ENCODE measurements around the gene ENDOU. TPM values are rescaled to one million over a fixed set of nuclear protein-coding genes. Genes with fewer than 3 reads are reported as not detected.

ENDOU gene
- total RNA-seq, 1 donor from 2014 or later, result 16.4 TPM

DNA sequence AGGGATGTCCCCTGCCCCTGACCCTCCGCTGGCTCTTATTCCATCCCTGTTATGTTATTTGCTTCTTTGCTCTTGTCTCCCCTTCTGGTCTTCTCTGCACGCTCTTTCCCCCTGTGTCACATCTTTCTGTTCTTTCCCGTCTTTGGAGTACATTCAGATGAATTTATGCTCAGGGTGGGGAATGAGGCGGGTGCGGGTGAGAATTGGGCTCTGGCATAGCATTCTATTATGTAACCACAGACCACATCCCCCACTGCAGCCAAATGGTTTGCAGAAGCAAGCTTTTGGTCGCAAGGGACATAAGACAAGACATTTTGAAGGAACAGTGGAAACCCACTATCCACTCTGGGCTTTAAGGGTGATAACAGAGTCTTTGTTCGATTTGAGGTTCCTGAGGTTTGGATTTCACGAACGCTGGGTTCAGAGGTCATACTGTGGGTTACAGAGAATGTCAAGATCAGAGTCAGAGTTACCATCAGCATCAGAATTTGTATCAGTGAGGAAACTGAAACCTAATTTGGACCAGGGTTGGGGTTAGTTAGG lies 3.8 kb downstream of the ENDOU start:
- DNase-seq, result no peak

DNA sequence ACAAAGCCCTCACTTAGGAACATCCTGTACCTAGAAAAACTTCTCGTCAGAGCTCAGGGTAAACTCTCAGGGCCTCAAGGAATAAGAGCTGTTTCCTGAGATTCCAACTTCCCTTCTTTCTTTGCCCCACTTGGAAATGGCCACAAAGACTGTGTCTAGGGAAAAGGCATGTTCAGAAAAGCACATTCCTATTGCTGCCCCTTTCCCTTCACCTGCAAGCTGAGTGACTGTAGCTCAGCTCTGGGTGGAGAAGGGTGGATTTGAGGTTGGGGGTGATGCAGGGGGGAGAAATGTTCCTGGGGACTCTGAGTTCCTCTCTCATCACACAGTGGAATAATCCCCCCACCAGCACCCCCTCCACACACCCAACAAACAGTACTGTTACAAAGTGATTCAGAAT lies 6.8 kb downstream of the ENDOU start:
- DNase-seq, result no peak

DNA sequence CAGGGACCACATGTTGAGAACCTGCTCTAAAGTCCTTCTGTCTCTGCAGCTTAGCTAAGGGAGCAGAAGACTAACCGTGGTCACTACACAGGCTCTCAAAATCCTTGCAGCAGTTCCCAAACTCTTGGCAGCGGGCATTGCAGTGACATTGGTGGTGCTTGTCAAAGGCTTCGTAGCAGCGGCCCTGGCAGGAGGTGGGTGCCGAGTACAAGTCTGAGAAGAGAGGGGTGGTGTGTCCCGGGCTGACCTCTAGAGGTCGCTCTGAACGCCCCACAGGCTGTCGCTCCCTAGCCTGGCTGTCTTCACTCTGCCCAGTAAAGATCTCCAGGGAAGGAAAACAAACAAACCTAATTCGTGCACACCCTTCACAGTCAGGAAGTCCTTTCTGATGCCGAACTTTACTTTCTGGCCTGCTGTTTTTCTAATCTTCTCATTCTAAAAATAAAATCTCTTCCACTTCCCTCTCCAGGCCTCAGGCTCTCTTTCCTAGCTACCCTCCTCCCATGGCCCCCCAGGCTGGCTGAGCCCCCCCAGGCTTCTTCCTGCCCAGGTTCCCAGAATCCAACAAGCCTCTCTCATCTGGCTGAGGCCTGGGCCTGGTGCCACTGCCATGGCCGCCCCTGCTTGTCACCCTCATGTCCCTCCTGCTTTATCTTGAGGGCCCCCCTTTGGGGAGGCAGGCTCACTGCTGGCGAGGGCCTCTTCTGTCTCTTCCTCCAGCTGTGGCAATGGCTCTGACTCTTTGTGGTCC lies 7.7 kb downstream of the ENDOU start:
- DNase-seq, result peak; percentile 88

DNA sequence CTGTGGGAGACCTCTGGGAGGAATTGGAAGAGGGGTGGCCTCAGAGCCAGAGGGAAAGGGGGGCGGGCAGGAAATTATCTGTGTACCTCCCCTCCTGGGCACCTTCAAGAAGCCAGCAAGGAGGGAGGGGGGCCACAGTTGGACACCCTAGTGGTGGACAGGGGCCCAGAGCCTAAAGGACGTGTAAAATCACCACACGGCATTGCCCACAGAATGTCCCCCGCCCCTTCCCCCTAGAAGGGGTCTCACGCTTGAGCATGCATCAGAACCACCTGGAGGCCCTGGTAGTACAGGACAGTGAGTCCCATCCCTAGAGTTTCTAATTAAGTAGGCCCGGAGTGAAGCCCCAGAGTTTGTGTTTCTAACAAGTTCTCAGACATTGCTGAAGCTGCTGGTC lies 8.2 kb downstream of the ENDOU start:
- DNase-seq, result no peak

DNA sequence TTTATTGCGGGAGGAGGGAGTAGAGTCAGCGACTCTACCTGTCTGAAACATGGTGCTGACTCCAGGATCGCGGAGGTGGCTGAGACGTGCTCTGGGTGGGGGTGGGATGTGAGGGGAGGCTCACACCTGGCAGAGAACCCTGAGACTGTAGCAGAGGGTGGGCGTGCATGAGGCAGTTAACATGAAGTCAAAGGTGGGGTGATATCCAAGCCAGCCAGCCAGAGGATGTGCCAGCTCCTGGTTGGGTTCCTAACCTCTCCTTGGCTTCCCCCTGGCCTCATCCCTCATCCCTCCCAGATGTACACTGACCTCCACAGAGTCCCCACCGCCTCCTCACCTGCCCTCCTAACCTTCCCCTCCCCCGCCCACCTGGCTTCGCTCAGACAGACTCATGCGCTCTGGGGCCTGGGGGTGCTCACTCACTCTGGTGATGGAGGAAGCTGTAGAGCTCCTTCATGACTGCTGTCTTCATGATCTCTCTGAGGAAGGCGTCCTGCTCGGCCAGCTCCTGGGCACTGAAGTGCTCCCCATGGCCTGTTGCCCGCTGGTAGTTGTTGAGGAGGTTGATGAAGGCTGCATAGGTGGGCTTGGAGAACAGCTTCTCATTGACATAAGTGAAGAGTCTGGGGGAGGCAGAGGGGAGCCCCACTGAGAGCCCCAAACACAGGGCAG lies 9.3 kb downstream of the ENDOU start:
- no peak for DNase-seq

DNA sequence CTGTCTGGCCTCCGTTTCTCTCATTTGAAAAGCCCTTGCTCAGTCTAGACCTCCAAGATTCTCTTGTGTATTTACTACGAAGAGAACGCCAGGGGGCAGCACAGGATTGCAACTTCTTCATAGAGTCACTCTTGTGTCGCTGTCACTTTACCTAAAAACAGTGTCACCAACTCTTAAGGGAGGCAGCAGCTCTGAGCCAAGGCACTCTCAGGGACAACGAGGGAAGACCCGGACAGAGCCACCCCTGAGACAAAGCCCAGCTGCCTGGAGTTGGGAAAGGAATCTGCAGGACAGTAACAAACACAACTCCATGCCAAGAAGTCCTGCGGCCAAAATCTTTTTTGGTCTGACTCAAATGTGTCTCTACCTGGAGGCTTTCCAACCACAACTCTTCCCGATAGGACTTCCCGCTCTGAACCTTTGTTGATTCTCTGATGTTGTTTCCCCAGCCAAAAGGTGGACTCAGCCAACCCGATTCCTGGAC lies 9.9 kb downstream of the ENDOU start:
- DNase-seq, result peak; percentile 93

DNA sequence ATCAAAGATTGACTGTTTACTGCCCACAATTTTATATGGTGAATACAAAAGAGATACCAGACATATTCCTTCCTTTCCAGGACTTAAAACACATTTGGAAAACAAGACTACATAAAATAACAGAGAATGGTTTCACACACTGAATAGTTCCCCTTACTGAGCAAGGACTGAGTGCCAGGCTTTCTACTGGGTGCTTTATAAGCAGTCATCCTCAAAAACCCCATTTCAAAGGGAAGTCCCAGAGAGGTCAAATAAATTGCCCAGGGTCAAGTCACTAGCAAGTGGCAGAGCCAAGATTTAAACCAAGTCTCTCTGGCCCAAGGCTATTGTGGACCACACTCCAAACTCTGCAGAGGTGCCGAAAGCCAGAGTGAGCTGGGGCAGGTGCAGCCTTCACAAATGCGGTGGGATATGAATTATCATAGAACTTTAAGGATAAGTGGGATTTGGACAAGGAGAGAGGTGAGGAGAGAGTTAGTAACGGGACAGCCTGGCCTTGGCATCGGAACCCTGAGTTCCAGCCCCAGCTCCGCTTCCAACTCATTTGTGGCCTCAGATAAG lies 10.4 kb downstream of the ENDOU start:
- DNase-seq, result no peak

DNA sequence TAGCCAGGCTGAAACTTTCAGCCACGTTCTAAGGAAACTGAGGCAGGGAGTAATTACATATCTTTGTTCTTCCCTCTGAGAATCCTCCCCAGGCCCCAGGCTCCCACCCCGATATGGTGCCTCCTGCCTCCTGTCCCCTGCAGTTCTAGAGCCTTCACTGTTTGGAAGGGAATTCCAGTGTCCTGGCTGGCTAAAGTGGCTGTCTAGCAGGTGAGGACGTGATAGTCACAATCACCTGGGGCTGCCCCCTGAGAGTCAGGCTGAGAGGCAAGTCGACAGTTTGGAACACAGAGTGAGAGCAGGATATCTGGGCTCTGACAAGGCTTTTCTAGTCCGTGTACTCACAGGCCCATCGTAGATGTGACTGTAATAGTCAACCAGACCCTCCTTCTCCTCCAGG lies 13.1 kb downstream of the ENDOU start:
- DNase-seq, result no peak

DNA sequence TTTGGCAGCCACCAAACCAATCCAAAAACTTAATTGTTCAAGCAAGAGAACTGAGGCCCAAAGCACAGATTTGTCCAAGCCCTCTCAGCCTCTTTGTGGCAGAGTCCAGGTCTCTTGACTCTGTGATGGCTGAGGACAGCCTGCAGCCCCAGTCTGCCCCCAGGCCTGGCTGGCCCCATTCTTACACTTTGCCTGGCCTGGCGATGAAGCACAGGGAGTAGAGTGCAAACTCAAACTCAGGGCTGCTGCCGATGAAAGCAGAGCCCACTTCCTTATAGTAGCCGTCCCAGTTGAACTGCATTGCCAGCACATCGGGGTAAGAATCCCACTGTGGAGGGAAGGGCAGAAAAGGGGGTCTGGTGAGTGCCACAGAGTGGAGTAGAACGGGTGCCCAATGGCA lies 13.8 kb downstream of the ENDOU start:
- no peak for DNase-seq

DNA sequence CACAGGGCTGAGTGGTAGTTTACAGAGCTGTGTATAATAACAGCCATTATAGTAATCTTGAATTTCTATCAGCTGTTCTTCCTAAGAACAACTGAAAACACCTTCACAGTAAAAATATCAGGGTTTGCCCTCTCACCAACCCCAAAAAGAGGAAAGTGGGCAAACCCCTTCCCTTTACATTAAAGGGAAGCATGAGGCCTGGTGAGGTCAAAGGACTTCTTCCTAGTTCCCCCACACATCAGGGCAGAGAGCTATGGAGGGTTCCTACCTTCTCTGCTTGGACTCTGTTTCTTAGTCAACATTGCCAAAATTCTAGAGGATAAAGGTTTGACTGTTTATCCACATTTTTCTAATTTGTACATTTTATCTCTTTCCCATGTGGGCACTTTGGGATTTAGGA lies 15.0 kb downstream of the ENDOU start:
- DNase-seq, result no peak

DNA sequence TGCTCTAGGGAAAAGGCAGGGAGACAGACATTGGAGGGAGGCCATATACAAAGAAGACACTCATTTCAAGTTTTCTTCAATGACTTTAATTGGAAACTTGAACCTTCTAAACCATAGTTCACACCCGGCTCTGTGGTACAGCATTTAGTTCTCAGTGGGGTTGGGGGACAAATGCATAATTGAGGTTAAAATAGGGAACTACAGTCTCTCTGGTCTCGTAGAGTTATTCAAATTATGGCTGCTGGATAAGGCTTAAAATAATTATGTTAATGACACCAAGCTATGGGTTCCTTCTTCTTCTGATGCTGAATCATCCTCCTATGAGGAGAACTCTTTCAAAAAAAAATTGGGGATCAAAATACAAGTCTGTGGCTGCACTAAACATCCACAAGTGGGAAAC lies 15.6 kb downstream of the ENDOU start:
- DNase-seq, result no peak

DNA sequence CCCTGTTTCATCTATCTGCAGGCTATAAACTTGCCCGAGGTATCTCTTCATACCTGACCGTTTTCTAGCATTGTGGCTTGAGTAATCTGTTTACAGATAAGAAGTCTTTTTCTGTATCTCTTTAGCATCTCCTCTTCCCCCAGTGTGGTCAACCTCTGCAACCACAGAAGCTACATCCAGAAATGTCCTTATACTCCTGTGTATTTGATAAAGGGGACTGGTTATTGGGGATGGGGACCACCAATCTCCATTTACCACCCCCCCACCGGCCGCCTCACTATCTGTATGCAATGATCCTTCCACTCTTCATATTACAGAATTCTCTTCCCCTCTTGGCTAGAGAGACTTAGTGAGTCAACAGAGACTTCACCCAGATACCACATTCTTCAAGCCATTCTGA lies 16.1 kb downstream of the ENDOU start:
- no peak for DNase-seq

DNA sequence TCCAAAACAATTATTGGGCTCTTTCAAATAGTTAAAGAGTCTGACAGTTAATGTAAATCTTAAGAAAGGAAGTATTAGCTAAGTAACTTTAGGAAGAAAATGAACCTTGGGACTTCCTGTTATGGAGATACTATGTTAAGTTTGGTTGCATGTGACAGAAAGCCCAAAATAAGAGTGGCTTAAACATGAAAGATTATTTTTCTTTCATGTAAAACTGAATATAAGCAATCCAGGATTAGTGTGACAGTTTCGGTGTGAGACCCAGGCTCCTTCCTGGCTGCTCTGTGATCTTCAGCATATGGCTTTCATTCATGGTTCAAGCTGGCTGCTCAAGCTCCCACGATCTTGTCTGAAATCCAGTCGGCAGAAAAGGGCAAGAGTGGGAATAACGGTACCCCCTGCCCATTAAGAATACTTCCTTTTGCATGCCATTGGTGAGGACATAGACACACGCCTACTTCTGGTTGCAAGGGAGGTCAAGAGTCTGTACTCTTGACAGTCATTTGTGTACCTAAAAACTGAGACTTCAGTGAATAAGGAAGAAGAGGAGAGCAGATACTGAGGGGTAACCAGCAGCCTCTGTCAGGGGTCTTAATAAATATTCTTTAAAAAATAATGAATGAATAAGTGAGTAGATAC lies 17.3 kb downstream of the ENDOU start:
- no peak for DNase-seq

DNA sequence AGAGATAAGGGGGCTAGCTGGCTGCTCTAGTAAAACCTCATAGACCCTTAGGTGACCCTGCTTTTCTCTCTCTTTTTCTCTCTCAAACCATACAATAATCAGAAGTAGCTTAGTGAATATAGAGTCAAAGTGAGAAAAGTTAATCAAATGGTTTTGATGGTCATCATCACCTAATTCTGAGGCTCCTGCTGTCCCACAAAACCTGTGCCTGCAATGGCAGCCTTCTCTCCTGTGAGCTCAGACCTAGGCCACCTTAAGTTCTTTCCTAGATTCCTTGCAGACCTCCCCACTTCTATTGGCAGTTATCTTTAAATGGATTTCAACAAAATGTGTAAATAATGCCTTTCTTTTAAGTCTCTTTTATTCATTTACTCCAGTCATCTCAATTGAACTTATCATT lies 17.9 kb downstream of the ENDOU start:
- no peak for DNase-seq

DNA sequence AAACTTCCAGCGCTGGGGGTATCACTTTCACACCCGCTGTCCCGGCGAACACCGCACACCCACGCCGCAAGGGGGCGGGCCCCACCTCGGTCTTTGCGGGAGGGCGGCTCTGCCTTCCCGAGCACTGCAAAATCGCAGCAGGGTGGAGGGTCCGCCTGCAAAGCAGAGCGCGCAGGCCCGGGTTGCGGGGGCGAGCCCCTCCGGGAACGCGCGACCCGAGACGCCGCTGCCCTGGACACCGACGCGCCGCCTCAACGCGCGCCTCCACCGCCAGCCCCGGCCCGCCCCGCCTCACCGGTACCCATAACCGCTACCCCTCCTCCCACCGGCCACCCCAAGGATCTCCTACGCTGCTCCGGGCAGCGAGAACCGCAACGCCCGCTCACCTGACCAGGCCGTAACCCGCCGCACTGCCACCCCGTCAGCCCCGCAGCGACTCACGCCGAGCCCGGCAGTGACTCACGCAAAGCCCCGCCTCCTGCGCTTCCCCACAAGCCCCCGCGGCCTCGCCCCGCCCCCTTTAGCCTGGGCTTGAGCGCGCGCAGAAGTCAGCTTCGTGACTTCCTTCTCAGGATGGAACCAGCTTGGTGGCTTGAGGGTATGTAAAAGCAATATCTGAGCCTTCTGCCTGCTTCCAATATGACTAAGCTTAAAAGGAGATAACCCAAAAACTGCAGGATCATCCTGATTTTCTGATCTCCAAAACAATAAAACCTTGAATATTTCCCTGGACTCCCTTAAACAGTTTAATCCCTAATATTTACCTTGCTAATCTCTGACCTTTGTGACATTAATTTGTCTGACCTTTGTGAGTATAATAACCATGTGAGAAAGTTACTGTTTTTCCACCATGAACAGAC lies 19.5 kb downstream of the ENDOU start, which contains the start of gene RPAP3:
Gene RPAP3, minus strand, starts transcription at position 465 of the 860 bp plus-strand sequence. CDS start 3,190 bp downstream, outside the sequence.
- peak; percentile 98 for DNase-seq

DNA sequence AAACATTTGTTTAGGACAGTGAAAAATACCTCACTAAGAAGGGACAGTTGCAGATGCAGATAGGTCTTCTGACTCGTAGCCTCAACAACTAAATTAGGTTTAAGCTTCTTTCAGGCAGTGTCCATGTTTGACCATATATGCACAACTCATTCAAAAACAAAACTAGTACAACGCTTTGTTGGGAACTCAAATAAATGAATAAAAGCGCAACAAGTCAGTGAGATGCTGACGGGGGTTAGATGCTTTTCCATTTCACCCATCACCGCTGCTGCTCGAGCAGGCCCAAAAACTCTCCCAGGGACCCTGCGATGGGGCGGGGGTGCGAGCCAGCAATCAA lies 20.1 kb downstream of the ENDOU start:
- DNase-seq, result no peak

DNA sequence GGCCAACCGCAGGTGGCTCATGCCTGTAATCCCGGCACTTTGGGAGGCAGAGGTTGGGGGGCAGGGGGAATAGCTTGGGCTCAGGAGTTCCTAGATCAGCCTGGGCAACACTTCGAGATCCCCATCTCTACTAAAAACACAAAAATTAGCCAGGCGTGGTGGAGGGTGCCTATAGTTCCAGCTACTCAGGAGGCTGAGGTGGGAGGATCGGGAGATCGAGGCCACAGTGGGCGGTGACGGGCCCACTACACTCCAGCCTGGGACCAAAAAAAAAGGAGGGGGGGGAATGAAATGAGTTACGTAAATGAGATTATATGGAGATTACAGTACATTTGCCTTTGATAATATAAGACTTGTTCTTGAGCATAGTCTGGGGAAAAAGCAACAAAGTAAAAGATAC lies 20.6 kb downstream of the ENDOU start:
- no peak for DNase-seq

DNA sequence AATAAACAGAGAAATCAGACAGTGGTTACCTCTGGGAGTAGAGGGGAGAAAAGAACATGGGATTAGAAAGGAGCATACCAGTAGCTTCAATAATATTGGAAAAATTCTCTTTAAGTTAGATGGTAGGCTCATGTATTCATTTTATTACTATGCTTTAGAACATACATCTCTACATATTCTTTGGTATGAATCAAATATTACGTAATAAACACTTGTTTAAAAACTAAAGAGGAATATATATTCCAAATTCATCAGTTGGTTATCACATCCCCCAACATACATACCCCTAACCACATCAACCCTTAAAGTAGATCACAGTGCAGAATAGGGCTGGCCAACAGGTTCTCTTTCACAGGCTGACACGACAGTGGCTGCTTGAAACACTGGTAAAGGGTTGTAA lies 25.0 kb downstream of the ENDOU start:
- no peak for DNase-seq

DNA sequence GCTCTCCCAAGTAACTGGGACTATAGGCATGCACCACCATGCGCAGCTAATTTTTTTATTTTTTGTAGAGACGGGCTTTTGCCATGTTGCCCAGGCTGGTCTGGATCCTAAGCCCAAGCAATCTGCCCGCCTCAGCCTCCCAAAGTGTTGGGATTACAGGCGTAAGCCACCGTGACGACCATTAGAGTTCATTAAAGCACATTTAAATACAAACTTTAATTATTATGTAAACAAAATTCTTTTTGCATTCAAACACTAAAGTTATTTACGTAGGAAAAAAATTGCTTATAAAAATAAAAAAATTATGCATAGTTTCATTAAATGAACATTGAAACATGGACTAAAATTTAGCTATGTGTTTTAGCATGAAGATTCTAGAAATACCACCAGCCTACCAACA lies 26.7 kb downstream of the ENDOU start:
- DNase-seq, result no peak

DNA sequence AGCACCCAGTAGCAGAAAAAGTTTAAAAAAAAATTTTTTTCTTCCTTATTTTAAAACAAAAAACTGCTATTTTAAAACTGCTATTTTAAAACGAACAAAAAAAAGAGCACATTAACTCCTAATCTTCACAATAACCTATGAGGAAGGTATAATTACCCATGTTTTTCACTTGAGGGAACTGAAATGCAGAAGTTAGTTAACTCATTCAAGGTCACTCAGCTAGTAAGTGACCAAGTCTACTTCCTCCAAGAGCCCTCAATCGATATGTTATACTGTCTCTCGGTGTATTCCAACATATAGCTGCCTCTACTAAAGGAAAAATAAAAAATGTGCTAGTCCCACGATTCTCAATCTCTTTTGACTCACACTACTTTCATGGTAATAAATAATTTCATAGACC lies 27.2 kb downstream of the ENDOU start:
- no peak for DNase-seq

DNA sequence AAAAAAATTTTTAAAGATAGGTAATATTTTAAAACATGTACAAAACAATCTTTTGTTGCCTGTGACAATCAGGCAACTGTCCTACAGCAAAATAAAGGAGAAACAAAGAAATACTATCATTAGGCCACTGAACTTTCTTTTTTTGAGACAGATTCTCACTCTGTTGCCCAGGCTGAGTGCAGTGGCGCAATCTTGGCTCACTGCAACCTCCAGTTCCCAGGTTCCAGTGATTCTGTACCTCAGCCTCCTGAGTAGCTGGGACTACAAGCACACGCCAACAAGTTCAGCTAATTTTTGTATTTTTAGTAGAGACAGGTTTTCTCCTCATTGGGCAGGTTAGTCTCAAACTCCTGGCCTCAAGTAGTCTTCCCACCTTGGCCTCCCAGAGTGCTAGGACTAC lies 36.1 kb downstream of the ENDOU start:
- DNase-seq, result no peak

DNA sequence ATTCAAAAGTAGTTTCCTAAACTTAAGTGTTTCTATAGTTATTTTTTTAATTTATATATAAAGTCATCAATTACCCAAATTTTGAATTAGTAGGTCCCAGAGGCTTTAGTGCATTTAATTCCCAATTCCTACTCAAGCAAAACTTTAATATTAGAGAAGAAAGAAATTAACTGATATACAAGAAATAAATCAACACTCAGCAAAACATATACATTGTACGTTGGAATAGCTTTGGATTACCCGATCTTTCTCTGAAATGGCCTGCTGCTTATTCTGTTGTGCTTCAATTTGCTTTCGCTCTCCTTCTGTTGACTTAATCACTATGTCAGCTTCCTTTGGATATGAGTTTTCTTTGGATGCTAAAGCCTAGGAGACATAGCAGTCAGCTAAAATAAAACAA lies 37.7 kb downstream of the ENDOU start:
- no peak for DNase-seq

Measured in tongue (tissue), 2 donors.